Hematopoietic multipotent progenitor cell treated with erythropoietin and hydrocortisone succinate and interleukin-3 and kit ligand, for 4 days (in vitro differentiated cells): ENCODE data around the gene DTNA.
"Not testable (repeated sequence)": the region's sequence is repeated elsewhere in the genome, so short reads cannot be mapped to it uniquely, and the experiment has no call there.

ENCODE experiments used
- DNase-seq: peaks from one replicate; pipeline ENCODE4 v3.0.0-alpha.2; 2015

Gene DTNA

GRCh38 chr18:34911081-34911480 lies 201.0 kb downstream of the DTNA start:
- no peak for DNase-seq

GRCh38 chr18:34911661-34912384 lies 201.7 kb downstream of the DTNA start:
- DNase-seq = no peak

DNA sequence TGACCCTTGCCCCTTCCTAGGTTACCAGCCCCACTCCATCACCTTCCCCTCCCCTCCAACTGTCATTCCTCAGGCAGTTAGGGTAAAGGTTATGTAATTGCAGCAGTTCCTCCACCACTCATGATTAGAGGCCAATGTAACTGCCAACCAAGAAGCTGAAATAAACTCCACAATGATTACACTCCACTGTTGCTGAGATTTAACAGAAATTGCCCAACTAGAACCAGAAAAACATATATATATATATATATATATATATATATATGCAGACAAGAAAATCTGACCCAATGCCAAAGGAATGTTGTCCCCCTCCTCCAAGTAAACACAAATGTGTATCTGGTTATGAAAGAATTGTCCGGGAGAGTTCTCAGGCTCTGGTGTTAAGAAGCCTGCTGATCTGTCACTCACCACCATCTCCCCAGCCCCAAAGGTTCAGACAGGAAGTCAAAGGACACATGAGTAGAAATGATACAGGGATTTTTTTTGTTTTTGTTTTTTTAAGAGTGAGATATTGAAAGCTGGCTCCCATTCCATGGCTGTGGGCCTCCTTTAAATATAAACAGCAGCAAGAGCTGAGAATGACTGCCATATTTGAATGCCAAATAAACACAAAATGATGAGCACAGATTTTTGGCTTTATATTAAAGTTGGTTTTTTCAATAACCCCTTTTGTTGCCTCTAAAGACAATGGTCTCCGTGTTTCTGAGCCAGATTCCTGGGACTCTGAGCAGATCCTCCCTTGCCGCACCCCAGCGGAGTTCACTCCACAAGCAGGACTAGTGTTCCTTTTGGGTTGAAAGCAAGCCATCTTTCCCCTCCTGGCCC lies 204.0 kb downstream of the DTNA start:
- no peak for DNase-seq

DNA sequence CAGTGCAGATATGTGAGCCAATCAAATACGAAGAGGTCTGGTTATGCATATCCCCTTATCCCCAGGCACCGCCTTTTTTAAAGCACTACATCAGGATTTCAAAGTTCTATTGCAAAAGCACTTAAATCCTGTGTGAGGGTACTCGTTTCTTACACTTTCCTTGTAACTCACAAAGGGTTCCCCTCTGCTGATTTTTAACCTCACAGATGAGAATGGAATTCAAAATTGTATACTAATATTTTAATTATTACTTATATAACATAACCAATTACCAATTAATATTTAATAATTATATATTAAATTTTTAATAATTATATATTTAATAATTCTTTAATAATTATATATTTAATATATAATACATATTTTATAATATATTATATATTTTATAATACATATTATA lies 204.9 kb downstream of the DTNA start:
- no peak for DNase-seq

DNA sequence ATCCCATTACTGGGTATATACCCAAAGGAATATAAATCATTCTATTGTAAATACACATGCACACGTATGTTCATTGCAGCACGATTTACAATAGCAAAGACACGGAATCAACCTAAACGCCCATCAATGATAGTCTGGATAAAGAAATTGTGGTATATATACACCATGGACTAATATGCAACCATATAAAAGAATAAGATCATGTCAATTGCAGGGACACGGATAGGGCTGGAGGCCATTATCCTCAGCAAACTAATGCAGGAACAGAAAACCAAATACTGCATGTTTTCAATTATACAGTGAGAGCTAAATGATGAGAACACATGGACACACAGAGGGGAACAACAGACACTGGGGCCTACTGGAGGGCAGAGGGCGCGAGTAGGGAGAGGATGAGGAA lies 206.4 kb downstream of the DTNA start:
- DNase-seq = not testable (repeated sequence)

GRCh38 chr18:34918856-34919255 lies 208.8 kb downstream of the DTNA start:
- no peak for DNase-seq

DNA sequence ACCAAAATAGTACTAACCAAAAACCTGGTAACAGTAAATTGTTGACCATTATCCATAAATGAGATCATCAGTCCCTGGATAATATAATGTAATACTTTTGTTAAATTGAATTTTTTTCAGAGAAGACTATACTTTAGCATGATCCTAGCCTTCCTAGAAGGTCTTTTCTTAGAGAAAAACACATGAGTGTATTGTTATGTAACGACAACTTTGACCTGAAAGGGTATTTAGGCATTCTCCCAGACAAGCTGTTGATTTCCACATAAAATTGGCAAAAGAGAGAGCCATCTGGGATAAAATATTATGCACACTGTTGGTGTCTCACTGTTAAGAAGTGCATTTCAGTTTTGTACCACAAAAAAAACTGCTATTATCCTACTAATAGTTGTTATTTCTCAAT lies 211.1 kb downstream of the DTNA start:
- DNase-seq = no peak

- no peak for DNase-seq
These were observed 211.8 kb downstream of the DTNA start for GRCh38 chr18:34921811-34922385.

GRCh38 chr18:34922594-34922993 lies 212.5 kb downstream of the DTNA start:
- not testable (repeated sequence) for DNase-seq

DNA sequence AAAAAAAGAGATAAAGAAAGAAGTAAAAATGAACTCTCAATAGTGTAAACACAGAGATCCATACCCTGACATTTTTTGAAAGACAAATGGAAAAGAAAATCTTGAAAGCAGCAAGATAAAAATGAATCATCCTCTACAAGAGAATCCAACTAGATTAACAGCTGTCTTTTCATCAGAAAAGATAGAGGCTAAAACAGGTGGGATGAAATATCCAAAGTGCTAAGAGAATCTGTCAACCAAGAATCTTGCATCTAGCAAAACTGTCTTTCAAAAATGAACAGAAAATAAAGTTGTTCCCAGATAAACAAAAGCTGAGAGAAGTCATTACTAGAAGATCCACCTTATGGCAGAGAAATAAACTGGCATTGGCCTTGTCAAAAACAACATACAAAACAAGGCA lies 213.8 kb downstream of the DTNA start:
- DNase-seq = no peak

- no peak for DNase-seq
These were observed 216.6 kb downstream of the DTNA start for GRCh38 chr18:34926683-34927082.

DNA sequence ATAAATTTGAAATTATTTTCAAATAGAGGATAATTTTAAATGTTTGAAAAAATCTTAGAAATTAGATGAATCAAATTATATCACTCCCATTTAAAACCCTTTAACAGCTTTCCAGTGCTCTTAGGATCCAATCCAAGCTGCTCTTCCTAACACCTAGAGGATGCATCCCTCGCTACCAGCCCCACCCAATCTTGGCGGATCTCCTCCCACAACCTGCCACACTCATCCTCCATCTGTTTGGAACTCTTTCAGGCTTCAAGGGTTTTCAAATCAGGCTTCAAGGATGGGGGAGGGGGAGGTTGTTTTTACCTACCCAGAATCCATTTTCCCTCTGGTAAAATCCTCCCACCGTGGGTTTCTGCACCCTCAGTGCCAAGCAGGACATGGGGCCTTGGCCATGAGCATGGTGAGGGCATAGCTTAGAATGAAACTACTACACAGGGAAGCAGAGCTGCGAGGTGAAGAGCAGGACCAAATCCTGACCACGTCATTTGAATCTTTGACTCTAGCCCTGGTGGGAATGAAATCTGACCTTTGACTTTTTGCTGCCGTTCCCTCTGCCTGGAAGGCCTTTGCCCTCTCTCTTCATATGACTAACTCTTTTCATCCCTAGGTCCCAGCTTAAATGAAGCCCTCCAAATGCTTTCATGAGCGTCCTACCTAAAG lies 218.1 kb downstream of the DTNA start:
- no peak for DNase-seq

DNA sequence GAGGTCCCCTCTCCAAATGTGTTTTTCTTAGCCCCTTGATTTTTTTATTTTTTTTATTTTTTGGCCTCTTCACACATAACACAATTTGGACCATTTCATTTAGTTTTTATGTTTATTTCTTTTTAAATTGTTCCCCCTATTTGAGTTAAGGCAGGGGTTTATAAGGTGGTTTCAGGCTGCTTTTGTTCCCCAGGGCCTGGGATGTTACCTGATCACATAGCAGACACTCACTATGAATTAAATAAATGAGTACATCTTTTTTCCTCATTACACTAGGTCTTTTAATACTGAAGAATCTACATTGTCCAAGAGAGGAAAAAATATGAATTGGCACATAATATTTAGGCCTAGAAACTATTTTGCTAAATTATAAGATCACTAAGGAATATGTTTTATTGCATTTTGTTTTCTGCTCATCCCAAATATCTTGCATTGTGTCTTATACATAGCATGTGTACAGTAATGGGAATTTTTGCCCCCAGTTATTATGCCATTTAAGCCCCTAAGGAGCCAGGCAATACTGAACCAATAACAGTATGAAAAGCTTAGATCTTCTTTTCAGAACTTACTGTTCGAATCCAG lies 218.7 kb downstream of the DTNA start:
- no peak for DNase-seq

- no peak for DNase-seq
These were observed 219.3 kb downstream of the DTNA start for GRCh38 chr18:34929336-34929780.

DNA sequence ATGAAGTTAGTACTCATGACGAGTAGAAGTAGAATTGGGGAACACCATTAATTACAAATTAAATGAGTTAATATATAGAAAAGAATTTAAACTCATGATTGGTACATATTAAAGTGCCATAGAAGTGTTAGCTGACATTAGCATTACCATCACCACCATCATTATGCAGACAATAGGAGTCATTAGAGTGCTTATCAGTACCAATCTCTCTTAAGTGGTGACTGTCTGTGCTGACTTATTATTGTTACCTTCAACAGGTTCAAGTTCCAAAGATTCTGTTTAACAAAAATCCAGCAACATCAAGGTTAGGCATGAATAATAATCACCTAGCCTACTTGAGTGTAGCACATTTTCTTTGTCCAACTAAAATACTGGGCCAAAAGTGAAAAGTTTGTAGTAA lies 222.3 kb downstream of the DTNA start:
- no peak for DNase-seq

GRCh38 chr18:34932792-34933466 lies 222.8 kb downstream of the DTNA start:
- DNase-seq = no peak

DNA sequence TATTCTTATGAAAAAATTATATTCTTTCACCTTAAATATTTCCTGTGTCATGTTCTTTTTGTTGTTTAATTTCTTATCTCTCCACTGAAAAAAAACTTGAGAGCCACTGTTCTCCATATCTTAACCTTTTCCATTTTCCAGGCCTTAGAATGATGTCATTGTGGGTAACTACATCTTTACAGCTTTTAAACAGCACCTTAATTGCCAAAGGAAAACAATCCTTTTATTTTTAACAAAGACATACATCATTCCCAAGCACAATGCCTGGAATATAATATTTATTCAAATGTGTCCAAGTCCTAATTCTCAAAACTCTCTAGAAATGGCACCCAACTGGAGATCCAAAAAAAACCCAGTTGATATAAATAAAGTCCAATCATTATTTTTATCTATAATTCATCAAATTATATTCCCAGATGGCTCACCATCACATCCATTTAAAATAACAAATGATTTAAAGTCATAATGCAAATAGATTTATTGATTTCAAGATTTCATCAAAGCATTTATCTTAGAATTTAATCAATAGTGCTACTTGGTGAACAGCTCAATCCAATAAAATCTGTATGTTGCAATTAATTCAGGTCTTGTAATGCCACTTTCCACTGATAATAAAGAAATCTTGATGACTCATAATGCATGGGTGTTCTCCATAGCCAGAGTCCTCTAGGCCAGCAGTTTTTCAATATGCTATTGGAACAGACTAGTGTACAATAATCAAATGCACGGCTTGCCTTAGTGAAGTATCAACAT lies 224.0 kb downstream of the DTNA start:
- DNase-seq = no peak

- DNase-seq = no peak
These were observed 226.7 kb downstream of the DTNA start for GRCh38 chr18:34936772-34937171.

DNA sequence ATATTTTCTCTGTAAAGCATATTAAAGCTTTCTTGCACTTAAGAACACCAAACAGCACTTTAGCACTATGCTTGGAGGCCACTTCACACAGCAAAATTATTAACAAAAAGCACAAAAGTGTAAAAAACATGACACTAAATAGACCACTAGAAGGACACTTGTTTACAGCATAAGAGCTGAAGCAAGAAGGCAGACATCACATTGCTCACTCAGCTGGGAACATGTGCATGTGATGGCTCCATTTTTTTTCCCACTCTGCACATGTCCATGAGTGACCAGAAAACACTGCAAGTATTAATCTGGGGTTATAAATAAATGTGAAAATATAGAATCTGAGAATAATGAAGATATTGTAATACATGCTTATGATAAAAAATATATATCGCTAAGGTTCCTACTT lies 228.0 kb downstream of the DTNA start:
- no peak for DNase-seq
